RCC 7860 (cell line): ENCODE data around the gene HRH4.

Source experiments
- DNase-seq: peaks from one replicate; pipeline ENCODE4 v3.0.0-alpha.2; 2015; ENCODE audit warnings: low spot score
- FAIRE-seq: peaks from 2 replicates; lab custom pipeline; 2012; peaks lifted over from hg19 to GRCh38; lab: Jason Lieb, UNC

The HRH4 gene

GRCh38 chr18:24460388-24460787 is at the start of gene HRH4:
Gene HRH4 (plus strand): TSS chr18:24460637. CDS start chr18:24460729, 92 bp downstream.
- no peak for FAIRE-seq
- no peak for DNase-seq

- FAIRE-seq = no peak
- no peak for DNase-seq
Measured at GRCh38 chr18:24413148-24413547, 47.3 kb upstream of the HRH4 start.

GRCh38 chr18:24414349-24415003 is 46.0 kb upstream of the HRH4 start:
- DNase-seq (no peak), FAIRE-seq (no peak)

- FAIRE-seq (no peak), DNase-seq (no peak)
Measured at GRCh38 chr18:24417480-24417879, 43.0 kb upstream of the HRH4 start.

- FAIRE-seq = no peak
- DNase-seq = no peak
Measured at GRCh38 chr18:24420551-24420950, 39.9 kb upstream of the HRH4 start.

GRCh38 chr18:24421831-24422230 is 38.6 kb upstream of the HRH4 start:
- FAIRE-seq (no peak), DNase-seq (no peak)

- FAIRE-seq (no peak), DNase-seq (no peak)
Measured at GRCh38 chr18:24426073-24426397, 34.4 kb upstream of the HRH4 start.

GRCh38 chr18:24426398-24427294 is 33.8 kb upstream of the HRH4 start, which contains the start of gene IMPACT:
Gene IMPACT (plus strand): TSS chr18:24426670. CDS start chr18:24426757, 87 bp downstream.
- DNase-seq (peak; percentile 47), FAIRE-seq (no peak)

GRCh38 chr18:24427484-24427883 is 33.0 kb upstream of the HRH4 start:
- FAIRE-seq = no peak
- DNase-seq = peak; percentile 9

GRCh38 chr18:24428709-24429108 is 31.7 kb upstream of the HRH4 start:
- FAIRE-seq (no peak), DNase-seq (no peak)

GRCh38 chr18:24429188-24429587 is 31.2 kb upstream of the HRH4 start:
- no peak for FAIRE-seq
- DNase-seq = no peak

- FAIRE-seq = no peak
- no peak for DNase-seq
Measured at GRCh38 chr18:24432618-24433017, 27.8 kb upstream of the HRH4 start.

- DNase-seq (no peak), FAIRE-seq (no peak)
Measured at GRCh38 chr18:24436939-24437338, 23.5 kb upstream of the HRH4 start.

- DNase-seq (no peak), FAIRE-seq (no peak)
Measured at GRCh38 chr18:24443870-24444269, 16.6 kb upstream of the HRH4 start.

- no peak for FAIRE-seq
- DNase-seq = no peak
Measured at GRCh38 chr18:24446453-24446852, 14.0 kb upstream of the HRH4 start.

GRCh38 chr18:24446953-24447538 is 13.4 kb upstream of the HRH4 start:
- FAIRE-seq (no peak), DNase-seq (no peak)

- FAIRE-seq (no peak), DNase-seq (no peak)
Measured at GRCh38 chr18:24447961-24448360, 12.5 kb upstream of the HRH4 start.

GRCh38 chr18:24456549-24456948 is 3.9 kb upstream of the HRH4 start:
- no peak for FAIRE-seq

GRCh38 chr18:24459772-24460171 is 665 bp upstream of the HRH4 start:
- DNase-seq (no peak), FAIRE-seq (no peak)

More at GRCh38 chr18:24456549-24456948, 3.9 kb upstream of the HRH4 start:
- DNase-seq = no peak

- FAIRE-seq = no peak
- DNase-seq = no peak
Measured at GRCh38 chr18:24461996-24462395, 1.6 kb downstream of the HRH4 start.

- no peak for FAIRE-seq
Measured at GRCh38 chr18:24462838-24463775, 2.7 kb downstream of the HRH4 start.

More at GRCh38 chr18:24462838-24463775, 2.7 kb downstream of the HRH4 start:
- no peak for DNase-seq
